IPS-18a (cell line): ENCODE measurements around the gene CCL20.
"Not testable (repeated sequence)": the region's sequence is repeated elsewhere in the genome, so short reads cannot be mapped to it uniquely, and the experiment has no call there.

Source experiments
- H3K27ac ChIP-seq: one replicate; pipeline ENCODE4 v1.5.1; 2013; ENCODE audit warnings: low read length
- H3K27me3 ChIP-seq: one replicate; pipeline ENCODE4 v1.6.1; 2013; ENCODE audit warnings: mild to moderate bottlenecking, low read length; ENCODE audit not compliant: control insufficient read depth, insufficient read depth
- H3K36me3 ChIP-seq: one replicate; pipeline ENCODE4 v1.6.1; 2013; ENCODE audit warnings: low read depth, low read length; ENCODE audit not compliant: control insufficient read depth
- H3K4me1 ChIP-seq: one replicate; pipeline ENCODE4 v1.6.1; 2013; ENCODE audit warnings: low read depth, low read length; ENCODE audit not compliant: control insufficient read depth
- H3K4me3 ChIP-seq: one replicate; pipeline ENCODE4 v1.5.1; 2013; ENCODE audit warnings: low read length
- H3K9ac ChIP-seq: one replicate; pipeline ENCODE4 v1.6.1; 2013; ENCODE audit warnings: mild to moderate bottlenecking, low read length, moderate library complexity
- H3K9me3 ChIP-seq: one replicate; pipeline ENCODE4 v1.6.1; 2013; ENCODE audit warnings: low read depth, low read length; ENCODE audit not compliant: control insufficient read depth

Gene CCL20

DNA sequence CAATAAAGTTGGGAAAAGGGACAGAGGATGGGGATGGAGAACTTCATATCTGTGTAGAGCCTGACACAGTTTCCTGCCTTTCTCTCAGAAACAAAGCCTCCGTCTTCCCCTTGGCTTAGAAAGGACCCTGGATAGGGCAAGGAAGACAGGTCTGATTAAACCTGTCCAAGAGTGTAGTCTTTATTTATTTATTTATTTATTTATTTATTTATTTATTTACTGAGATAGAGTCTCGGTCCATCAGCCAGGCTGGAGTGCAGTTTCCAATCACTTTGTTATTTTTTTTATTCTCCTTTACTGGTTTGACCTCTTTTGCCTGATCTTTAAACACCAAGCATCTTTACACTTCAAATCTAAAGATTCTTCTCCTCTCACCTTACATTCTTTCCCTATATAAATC lies 10.3 kb downstream of the CCL20 start:
- Histone ChIP-seq H3K9ac (no peak overlapping the region), H3K27me3 (no peaks in the 10 kb centered on the region), H3K36me3 (no peaks in the 10 kb centered on the region), H3K9me3 (no peaks in the 10 kb centered on the region), H3K4me1 (no peaks in the 10 kb centered on the region), H3K4me3 (no peak overlapping the region), H3K27ac (no peak overlapping the region)

DNA sequence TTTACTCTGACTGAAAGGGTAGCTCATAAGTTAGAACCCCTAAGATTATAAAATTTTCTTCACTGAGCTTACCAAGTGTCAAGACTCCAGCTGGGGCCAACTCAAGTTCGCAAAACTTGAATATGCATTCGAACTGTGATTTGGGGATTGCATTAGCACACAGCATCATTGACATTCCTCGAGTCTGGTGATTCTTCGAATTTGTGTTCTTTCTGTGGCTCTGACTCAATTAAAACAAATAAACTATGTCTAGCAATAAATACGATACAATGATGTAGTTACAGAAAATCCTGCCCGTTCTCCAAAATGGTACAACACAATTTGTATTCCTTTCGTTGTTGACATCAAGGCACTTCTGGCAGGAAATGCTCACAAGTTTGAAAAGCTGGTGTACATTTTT lies 11.1 kb downstream of the CCL20 start:
- H3K9ac ChIP-seq = no peak overlapping the region
- no peaks in the 10 kb centered on the region for H3K4me1 ChIP-seq
- H3K4me3 ChIP-seq = no peak overlapping the region
- no peaks in the 10 kb centered on the region for H3K9me3 ChIP-seq
- H3K36me3 ChIP-seq = no peaks in the 10 kb centered on the region
- H3K27me3 ChIP-seq = no peaks in the 10 kb centered on the region
- H3K27ac ChIP-seq = no peak overlapping the region

DNA sequence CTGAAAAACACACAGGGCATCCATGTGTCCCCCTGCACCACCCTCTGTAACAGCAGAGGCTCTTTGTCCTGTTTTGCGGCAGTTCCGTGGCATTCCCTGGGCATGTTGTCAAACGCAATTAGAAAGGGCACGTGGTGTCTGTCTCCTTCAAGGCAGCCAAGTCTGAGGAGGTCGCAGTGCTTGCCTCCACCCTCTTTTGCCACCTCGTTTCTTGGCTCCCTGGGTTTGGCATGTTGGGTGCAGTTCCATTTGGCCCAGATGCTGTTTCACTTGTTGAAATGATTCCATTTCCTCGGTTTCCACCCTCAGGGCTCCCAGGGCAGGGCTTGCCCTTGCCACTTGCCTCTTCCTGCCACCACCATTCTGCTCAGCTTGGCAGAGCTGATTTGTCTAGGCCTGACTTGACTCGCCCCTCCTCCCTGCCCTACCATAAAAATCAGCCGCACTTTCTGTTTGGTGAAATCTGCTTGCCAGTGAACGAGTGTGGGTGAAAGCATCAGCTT lies 12.4 kb downstream of the CCL20 start:
- Histone ChIP-seq H3K9ac (no peak overlapping the region), H3K4me1 (no peaks in the 10 kb centered on the region), H3K27me3 (no peaks in the 10 kb centered on the region), H3K36me3 (no peaks in the 10 kb centered on the region), H3K4me3 (no peak overlapping the region), H3K9me3 (no peaks in the 10 kb centered on the region), H3K27ac (no peak overlapping the region)

DNA sequence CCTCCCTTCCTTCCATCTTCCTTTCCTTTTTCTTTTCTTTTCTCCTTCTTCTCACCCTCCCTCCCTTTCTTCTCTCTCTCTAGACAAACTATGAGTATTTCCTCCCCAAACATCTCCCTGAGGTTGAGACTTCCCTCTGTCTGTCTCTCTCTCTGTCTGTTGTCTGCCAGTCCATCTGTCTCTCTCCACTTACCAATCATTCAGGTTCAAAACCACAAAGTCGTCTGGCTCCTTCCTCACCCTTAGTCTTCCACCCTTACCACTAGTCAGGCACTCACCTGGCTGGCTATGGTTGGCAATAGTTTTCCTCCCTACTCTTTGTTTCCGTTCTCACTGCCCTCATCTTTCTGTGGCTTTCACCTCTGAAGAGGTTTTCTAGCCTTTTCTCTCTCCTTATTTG lies 12.9 kb downstream of the CCL20 start:
- no peak overlapping the region for H3K4me3 ChIP-seq
- no peaks in the 10 kb centered on the region for H3K36me3 ChIP-seq
- H3K9ac ChIP-seq = no peak overlapping the region
- H3K27me3 ChIP-seq = no peaks in the 10 kb centered on the region
- no peaks in the 10 kb centered on the region for H3K4me1 ChIP-seq
- H3K9me3 ChIP-seq = no peaks in the 10 kb centered on the region
- no peak overlapping the region for H3K27ac ChIP-seq

DNA sequence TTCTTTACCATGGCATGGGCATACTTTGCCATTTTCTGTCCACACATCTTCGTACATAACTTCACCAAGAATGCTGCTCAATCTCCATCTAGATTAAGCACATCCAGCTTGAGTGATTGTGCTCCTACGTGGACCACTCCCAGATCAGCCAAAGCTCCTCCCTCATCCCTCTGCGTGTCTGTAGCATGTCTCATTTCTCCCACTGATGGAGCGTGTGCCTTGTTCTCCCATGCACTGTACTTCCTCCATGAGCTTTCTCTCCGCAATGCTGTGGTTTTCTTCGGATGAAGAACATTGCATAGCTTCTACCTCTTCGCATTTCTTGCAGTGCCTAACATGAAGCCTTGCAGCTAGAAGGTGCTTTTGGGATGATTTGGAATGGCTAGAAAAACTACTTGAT lies 13.5 kb downstream of the CCL20 start:
- Histone ChIP-seq H3K9ac (no peak overlapping the region), H3K27me3 (no peaks in the 10 kb centered on the region), H3K4me3 (no peak overlapping the region), H3K36me3 (no peaks in the 10 kb centered on the region), H3K9me3 (no peaks in the 10 kb centered on the region), H3K4me1 (no peaks in the 10 kb centered on the region), H3K27ac (no peak overlapping the region)

DNA sequence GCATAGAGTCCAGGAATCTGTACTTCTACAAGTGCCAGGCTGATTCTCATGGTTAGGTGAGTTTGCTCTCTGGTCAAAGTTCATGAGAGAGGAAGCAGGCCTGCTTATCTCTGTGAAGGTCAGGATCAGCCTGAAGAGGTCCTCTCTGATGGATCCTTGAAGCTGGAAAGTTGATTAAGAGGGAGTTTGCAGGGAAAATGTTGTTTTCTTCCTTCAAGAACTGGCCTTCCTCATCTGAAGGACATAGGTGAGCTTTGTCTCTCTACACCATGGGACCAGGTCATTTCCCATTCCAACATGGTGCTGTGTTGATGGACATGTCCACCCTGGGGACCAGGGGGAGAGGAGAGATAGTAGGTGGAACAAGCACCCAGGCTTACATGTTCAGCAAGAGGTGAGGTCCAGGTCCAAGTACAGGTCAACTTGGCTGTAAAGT lies 14.9 kb downstream of the CCL20 start:
- Histone ChIP-seq H3K27me3 (no peaks in the 10 kb centered on the region), H3K4me1 (no peaks in the 10 kb centered on the region), H3K9ac (no peak overlapping the region), H3K9me3 (no peaks in the 10 kb centered on the region), H3K36me3 (no peaks in the 10 kb centered on the region), H3K4me3 (no peak overlapping the region), H3K27ac (no peak overlapping the region)

DNA sequence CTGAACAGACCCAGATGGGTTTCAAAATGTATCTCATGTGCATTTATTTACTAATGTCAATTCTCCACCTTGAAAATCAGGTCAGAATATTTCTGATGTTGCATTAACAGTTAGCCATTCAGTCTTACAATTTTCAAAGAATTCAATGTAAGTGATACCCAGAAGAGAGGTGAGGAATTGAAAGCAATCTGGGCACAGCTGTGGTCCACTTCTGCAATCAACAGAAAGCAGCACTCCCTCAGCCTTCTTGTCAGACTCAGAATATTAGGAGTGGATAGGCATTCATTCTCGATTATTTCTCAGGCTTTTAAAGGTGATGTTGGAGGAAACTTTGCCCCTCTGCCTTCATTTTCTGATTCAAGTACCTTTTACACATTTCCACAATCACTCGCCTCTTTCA lies 15.7 kb downstream of the CCL20 start:
- Histone ChIP-seq H3K9ac (no peak overlapping the region), H3K27me3 (no peaks in the 10 kb centered on the region), H3K4me3 (no peak overlapping the region), H3K27ac (no peak overlapping the region), H3K4me1 (no peaks in the 10 kb centered on the region), H3K36me3 (no peaks in the 10 kb centered on the region), H3K9me3 (no peaks in the 10 kb centered on the region)

DNA sequence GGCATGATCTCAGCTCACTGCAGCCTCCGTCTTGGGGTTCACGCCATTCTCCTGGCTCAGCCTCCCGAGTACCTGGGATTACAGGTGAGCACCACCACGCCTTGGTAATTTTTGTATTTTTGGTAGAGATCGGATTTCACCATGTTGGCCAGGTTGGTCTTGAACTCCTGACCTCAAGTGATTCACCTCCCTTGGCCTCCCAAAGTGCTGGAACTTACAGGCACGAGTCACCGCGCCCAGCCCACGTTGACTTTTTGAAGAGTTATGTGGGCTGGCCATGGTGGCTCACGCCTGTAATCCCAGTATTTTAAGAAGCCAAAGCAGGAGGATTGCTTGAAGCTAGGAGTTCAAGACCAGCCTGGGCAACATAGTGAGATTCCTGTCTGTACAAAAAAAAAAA lies 20.8 kb downstream of the CCL20 start:
- Histone ChIP-seq H3K9ac (no peak overlapping the region), H3K27ac (no peak overlapping the region)

DNA sequence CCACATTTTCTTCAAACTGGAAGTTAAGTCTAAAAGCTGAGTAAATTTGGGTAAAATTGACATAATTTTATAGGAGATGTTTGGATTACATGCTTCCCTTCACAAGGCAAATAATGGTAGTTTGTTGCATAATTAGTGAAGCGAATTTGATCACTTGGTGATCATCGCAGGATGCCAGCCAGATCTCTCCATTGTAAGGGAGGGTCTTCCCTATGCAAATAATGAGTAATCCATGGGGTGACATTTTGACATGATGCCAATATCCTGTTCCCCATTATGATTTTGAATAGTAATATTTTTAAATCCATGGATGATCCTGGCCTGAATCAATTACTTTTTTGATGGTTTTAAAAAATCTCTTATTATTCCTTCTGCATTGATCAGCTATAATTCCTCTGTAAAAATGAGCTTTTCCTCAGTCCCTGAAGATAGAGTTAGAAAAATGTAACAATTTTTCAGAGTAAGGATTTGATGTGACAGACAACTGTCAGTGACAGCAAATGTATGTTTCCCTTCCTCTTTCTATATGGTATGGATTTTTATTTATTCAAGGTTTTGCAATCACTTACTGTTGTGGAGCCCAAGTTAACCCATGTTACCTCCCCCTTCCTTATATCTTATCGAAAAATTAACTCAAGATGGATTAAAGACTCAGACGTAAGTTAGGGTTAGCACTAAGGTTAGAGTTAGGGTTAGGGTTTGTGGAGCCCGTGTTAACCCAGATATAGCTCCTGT lies 21.4 kb downstream of the CCL20 start:
- H3K4me1 ChIP-seq = no peaks in the 10 kb centered on the region
- H3K4me3 ChIP-seq = no peak overlapping the region
- H3K9ac ChIP-seq = no peak overlapping the region
- no peaks in the 10 kb centered on the region for H3K36me3 ChIP-seq
- H3K27ac ChIP-seq = no peak overlapping the region
- no peaks in the 10 kb centered on the region for H3K9me3 ChIP-seq
- no peaks in the 10 kb centered on the region for H3K27me3 ChIP-seq

More for the DNA sequence above, 20.8 kb downstream of the CCL20 start:
- H3K4me3 ChIP-seq = no peak overlapping the region
- H3K27me3 ChIP-seq = no peaks in the 10 kb centered on the region
- H3K4me1 ChIP-seq = no peaks in the 10 kb centered on the region
- H3K9me3 ChIP-seq = no peaks in the 10 kb centered on the region
- H3K36me3 ChIP-seq = no peaks in the 10 kb centered on the region

DNA sequence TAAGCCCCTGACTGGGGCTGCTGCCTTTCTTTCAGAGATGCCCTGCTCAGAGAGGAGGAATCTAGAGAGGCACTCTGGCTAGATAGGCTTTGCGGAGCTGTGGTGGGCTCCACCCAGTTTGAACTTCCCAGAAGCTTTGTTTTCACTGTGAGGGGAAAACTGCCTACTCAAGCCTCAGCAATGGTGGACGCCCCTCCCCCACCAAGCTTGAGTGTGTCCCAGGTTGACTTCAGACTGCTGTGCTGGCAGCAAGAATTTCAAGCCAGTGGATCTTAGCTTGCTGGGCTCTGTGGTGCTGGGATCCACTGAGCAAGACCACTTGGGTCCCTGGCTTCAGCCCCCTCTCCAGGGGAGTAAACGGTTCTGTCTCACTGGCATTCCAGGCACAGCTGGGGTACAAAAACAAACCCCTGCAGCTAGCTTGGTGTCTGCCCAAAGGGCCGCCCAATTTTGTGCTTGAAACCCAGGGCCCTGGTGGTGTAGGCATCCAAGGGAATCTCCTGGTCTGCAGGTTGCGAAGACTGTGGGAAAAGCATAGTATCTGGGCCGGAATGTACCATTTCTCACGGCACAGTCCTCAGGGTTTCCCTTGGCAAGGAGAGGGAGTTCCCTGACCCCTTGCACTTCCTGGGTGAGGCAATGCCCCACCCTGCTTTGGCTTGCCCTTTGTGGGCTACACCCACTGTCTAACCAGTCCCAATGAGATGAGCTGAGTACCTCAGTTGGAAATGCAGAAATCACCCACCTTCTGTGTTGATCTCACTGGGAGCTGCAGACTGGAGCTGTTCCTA lies 25.9 kb downstream of the CCL20 start:
- not testable (repeated sequence) for H3K27ac ChIP-seq

DNA sequence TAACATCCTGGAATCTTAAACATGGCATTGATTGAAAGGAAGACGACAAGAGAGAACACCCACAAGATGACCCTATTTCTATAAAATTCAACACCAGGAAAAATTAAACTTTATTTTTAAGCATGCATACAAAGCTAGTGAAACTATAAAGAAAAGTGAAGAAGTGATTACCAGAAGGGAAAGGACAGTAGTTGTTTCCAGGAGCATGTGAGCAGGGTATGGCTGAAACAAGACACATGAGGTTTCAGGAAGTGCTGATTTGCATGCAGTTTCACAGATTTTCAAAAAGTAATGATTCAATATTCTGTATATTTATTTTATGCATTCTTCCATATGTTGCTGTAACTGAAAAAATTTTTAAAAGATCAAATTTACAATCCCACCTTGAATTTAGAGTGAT lies 33.2 kb downstream of the CCL20 start:
- no peaks in the 10 kb centered on the region for H3K9me3 ChIP-seq
- no peaks in the 10 kb centered on the region for H3K27me3 ChIP-seq
- no peaks in the 10 kb centered on the region for H3K4me1 ChIP-seq
- no peak overlapping the region for H3K27ac ChIP-seq
- no peak overlapping the region for H3K9ac ChIP-seq
- no peaks in the 10 kb centered on the region for H3K36me3 ChIP-seq
- H3K4me3 ChIP-seq = no peak overlapping the region

More for the DNA sequence above, 25.9 kb downstream of the CCL20 start:
- not testable (repeated sequence) for H3K36me3 ChIP-seq, H3K4me3 ChIP-seq, H3K27me3 ChIP-seq, H3K4me1 ChIP-seq, H3K9me3 ChIP-seq, H3K9ac ChIP-seq

DNA sequence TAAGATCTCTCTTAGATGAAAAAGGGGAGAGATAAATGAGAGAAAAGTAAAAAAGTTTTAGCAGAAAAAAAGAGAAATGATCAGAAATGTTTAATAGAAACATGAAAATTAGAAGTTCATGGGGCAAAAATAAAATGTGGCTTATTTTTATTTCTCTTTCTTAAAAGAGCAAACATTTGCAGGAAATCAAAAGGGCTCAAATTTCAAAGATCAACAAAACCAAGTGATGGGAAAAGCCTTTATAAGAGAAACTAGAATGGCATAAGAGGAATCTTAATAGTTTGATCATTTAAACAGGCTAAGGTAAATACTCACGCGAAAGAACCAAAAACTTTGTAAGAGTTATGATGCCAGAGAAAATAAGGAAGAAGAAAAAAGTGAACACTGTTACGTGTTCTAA lies 34.5 kb downstream of the CCL20 start:
- no peak overlapping the region for H3K9ac ChIP-seq
- no peaks in the 10 kb centered on the region for H3K27me3 ChIP-seq
- H3K9me3 ChIP-seq = no peaks in the 10 kb centered on the region
- H3K27ac ChIP-seq = no peak overlapping the region
- H3K4me1 ChIP-seq = no peaks in the 10 kb centered on the region
- no peak overlapping the region for H3K4me3 ChIP-seq
- no peaks in the 10 kb centered on the region for H3K36me3 ChIP-seq
